Measurements from ENCODE around the gene PTOV1. TPM values are rescaled to one million over a fixed set of nuclear protein-coding genes. Genes with fewer than 3 reads are reported as not detected.

Gene PTOV1
- total and polyA plus RNA-seq, 4 donors, result 62.9 to 115 (median 89.4) TPM

GRCh38 chr19:49870309-49870901 lies 19.4 kb downstream of the PTOV1 start:
- WGBS, 2 donors, result 82 to 88% methylated on average over 14 to 15 of the region's 15 CpGs
- H3K9ac ChIP-seq (ENCODE audit: insufficient read depth in 1 of 2, low read length in 2 of 2), result peak overlapping the region; percentile 61 to 62
- no peak for ATAC-seq (ENCODE audit: insufficient read depth, low FRiP score)
- no peak for TF ChIP-seq CTCF (IDR thresholded peaks at IDR 0.05; ENCODE audit: control extremely low read depth, extremely low read depth)
- peaks cover 3 to 36% (median 15%) of the 10 kb centered on the region in 5 donors for H3K4me1 ChIP-seq (ENCODE audit: control insufficient read depth in 5 of 5, insufficient read depth in 5 of 5, low read length in 5 of 5)
- no peaks in the 10 kb centered on the region for H3K9me3 ChIP-seq (ENCODE audit: control insufficient read depth in 4 of 4, insufficient read depth in 3 of 4, low read length in 3 of 4)
- peaks cover 0 to 10% (median 4%) of the 10 kb centered on the region in 4 donors for H3K36me3 ChIP-seq (ENCODE audit: control insufficient read depth in 4 of 4, insufficient read depth in 4 of 4, low read length in 4 of 4)
- peak overlapping the region; percentile 75 to 88 for H3K27ac ChIP-seq (ENCODE audit: low read depth in 1 of 2, low read length in 1 of 2)
- peak in 1 of 3 donors; percentile 0 for DNase-seq
- H3K27me3 ChIP-seq (ENCODE audit: control insufficient read depth in 3 of 3, insufficient read depth in 3 of 3, low read length in 2 of 3), result no peaks in the 10 kb centered on the region
- peak overlapping the region; percentile 44 for H3K4me3 ChIP-seq

GRCh38 chr19:49871349-49871985 lies 20.5 kb downstream of the PTOV1 start:
- TF ChIP-seq CTCF (IDR thresholded peaks at IDR 0.05; ENCODE audit: control extremely low read depth, extremely low read depth), result no peak
- 93 to 94% methylated on average over 17 of the region's 17 CpGs for WGBS, 2 donors
- DNase-seq, result no peak
- Histone ChIP-seq H3K27me3 (ENCODE audit: control insufficient read depth in 3 of 3, insufficient read depth in 3 of 3, low read length in 2 of 3) (no peaks in the 10 kb centered on the region), H3K9me3 (ENCODE audit: control insufficient read depth in 4 of 4, insufficient read depth in 3 of 4, low read length in 3 of 4) (no peaks in the 10 kb centered on the region), H3K9ac (ENCODE audit: insufficient read depth in 1 of 2, low read length in 2 of 2) (no peak overlapping the region), H3K4me1 (ENCODE audit: control insufficient read depth in 5 of 5, insufficient read depth in 5 of 5, low read length in 5 of 5) (peaks cover 1 to 34% (median 14%) of the 10 kb centered on the region in 5 donors), H3K4me3 (no peak overlapping the region), H3K36me3 (ENCODE audit: control insufficient read depth in 4 of 4, insufficient read depth in 4 of 4, low read length in 4 of 4) (peaks cover 0 to 10% (median 6%) of the 10 kb centered on the region in 4 donors), H3K27ac (ENCODE audit: low read depth in 1 of 2, low read length in 1 of 2) (no peak overlapping the region)
- no peak for ATAC-seq (ENCODE audit: insufficient read depth, low FRiP score)

- Histone ChIP-seq H3K27ac (ENCODE audit: low read depth in 1 of 2, low read length in 1 of 2) (no peak overlapping the region), H3K27me3 (ENCODE audit: control insufficient read depth in 3 of 3, insufficient read depth in 3 of 3, low read length in 2 of 3) (no peaks in the 10 kb centered on the region), H3K36me3 (ENCODE audit: control insufficient read depth in 4 of 4, insufficient read depth in 4 of 4, low read length in 4 of 4) (peaks cover 0 to 10% (median 6%) of the 10 kb centered on the region in 4 donors), H3K9me3 (ENCODE audit: control insufficient read depth in 4 of 4, insufficient read depth in 3 of 4, low read length in 3 of 4) (no peaks in the 10 kb centered on the region), H3K4me3 (no peak overlapping the region), H3K4me1 (ENCODE audit: control insufficient read depth in 5 of 5, insufficient read depth in 5 of 5, low read length in 5 of 5) (peaks cover 0 to 29% (median 12%) of the 10 kb centered on the region in 5 donors), H3K9ac (ENCODE audit: insufficient read depth in 1 of 2, low read length in 2 of 2) (no peak overlapping the region)
- no peak for TF ChIP-seq CTCF (IDR thresholded peaks at IDR 0.05; ENCODE audit: control extremely low read depth, extremely low read depth)
- no peak for ATAC-seq (ENCODE audit: insufficient read depth, low FRiP score)
- WGBS, 2 donors, result 89 to 93% methylated on average over 27 of the region's 27 CpGs
- no peak for DNase-seq
Measured at GRCh38 chr19:49872245-49873128, 21.5 kb downstream of the PTOV1 start.
